SK-N-SH treated with all-trans-retinoic acid at 6 μM for 48 hours (cell line): ENCODE data around the gene NRXN3.

Experiments used
- ATAC-seq: fragments of 200-7000 bp; cut with Tn5 transposase; 3 replicates; pipeline ENCODE4 v1.9.1; 2020; ENCODE audit warnings: mild to moderate bottlenecking, moderate library complexity
- BACH2 ChIP-seq: fragments of 250-450 bp; sonication (Bioruptor Pico); IDR thresholded peaks from 2 replicates; pipeline ENCODE4 v1.9.0; 2021; ENCODE audit warnings: mild to moderate bottlenecking, borderline replicate concordance
- ESRRG ChIP-seq: fragments of 250-450 bp; sonication (Bioruptor Pico); IDR thresholded peaks from 2 replicates; pipeline ENCODE4 v1.6.1; 2021; ENCODE audit warnings: mild to moderate bottlenecking
- GLIS3 ChIP-seq: fragments of 250-450 bp; sonication (Bioruptor Pico); IDR thresholded peaks from 2 replicates; pipeline ENCODE4 v1.5.0; 2020; ENCODE audit warnings: mild to moderate bottlenecking, moderate library complexity
- ISL1 ChIP-seq: fragments of 250-450 bp; sonication (Bioruptor Pico); IDR thresholded peaks from 2 replicates; pipeline ENCODE4 v2.1.2; 2022; ENCODE audit warnings: mild to moderate bottlenecking, moderate library complexity
- OSR1 ChIP-seq: fragments of 250-450 bp; sonication (Bioruptor Pico); IDR thresholded peaks from 2 replicates; pipeline ENCODE4 v1.8.0; 2022; ENCODE audit warnings: moderate library complexity, mild to moderate bottlenecking, inconsistent platforms
- PPARA ChIP-seq: fragments of 250-450 bp; sonication (Bioruptor Pico); IDR thresholded peaks from 2 replicates; pipeline ENCODE4 v1.5.0; 2020; ENCODE audit warnings: mild to moderate bottlenecking, borderline replicate concordance
- RARB ChIP-seq: fragments of 250-450 bp; sonication (Bioruptor Pico); IDR thresholded peaks from 2 replicates; pipeline ENCODE4 v1.8.0; 2021; ENCODE audit warnings: mild to moderate bottlenecking, moderate library complexity
- SNAI2 ChIP-seq: fragments of 250-450 bp; sonication (Bioruptor Pico); IDR thresholded peaks from 2 replicates; pipeline ENCODE4 v1.5.0; 2020; ENCODE audit warnings: mild to moderate bottlenecking, moderate library complexity
- TOX ChIP-seq: fragments of 250-450 bp; sonication (Bioruptor Pico); IDR thresholded peaks from 2 replicates; pipeline ENCODE4 v1.8.0; 2021; ENCODE audit warnings: mild to moderate bottlenecking, moderate library complexity, borderline replicate concordance
- ZC3H10 ChIP-seq: fragments of 250-450 bp; sonication (Bioruptor Pico); IDR thresholded peaks from 2 replicates; pipeline ENCODE4 v1.5.1; 2021; ENCODE audit warnings: mild to moderate bottlenecking, moderate library complexity
- ZFP3 ChIP-seq: fragments of 250-450 bp; sonication (Bioruptor Pico); IDR thresholded peaks from 2 replicates; pipeline ENCODE4 v1.5.0; 2020; ENCODE audit warnings: mild to moderate bottlenecking, moderate library complexity
- ZFP30 ChIP-seq: fragments of 450-650 bp; formaldehyde crosslinking; IDR thresholded peaks from 2 replicates; pipeline ENCODE4 v1.5.0; 2022; ENCODE audit warnings: mild to moderate bottlenecking, moderate library complexity
- ZNF565 ChIP-seq: fragments of 450-650 bp; formaldehyde crosslinking; conservative IDR thresholded peaks from 2 replicates; pipeline ENCODE4 v1.5.0; 2020; ENCODE audit warnings: low read depth, mild to moderate bottlenecking, moderate library complexity
- ZNF70 ChIP-seq: fragments of 450-650 bp; formaldehyde crosslinking; IDR thresholded peaks from 2 replicates; pipeline ENCODE4 v1.5.0; 2020; ENCODE audit warnings: mild to moderate bottlenecking, moderate library complexity
- TF ChIP-seq, protein P1 (sequence below): fragments of 250-450 bp; sonication (Bioruptor Pico); IDR thresholded peaks from 2 replicates; pipeline ENCODE4 v1.8.0; 2021; ENCODE audit warnings: low read depth, mild to moderate bottlenecking, moderate library complexity, borderline replicate concordance
- TF ChIP-seq, protein P2 (sequence below): fragments of 250-450 bp; sonication (Bioruptor Pico); IDR thresholded peaks from 2 replicates; pipeline ENCODE4 v1.5.0; 2020; ENCODE audit warnings: mild to moderate bottlenecking, moderate library complexity
- TF ChIP-seq, protein P3 (sequence below): fragments of 250-450 bp; sonication (Bioruptor Pico); IDR thresholded peaks from 2 replicates; pipeline ENCODE4 v1.5.1; 2020; ENCODE audit warnings: low read depth, mild to moderate bottlenecking, moderate library complexity
- TF ChIP-seq, protein P4 (sequence below): fragments of 250-450 bp; sonication (Bioruptor Pico); IDR thresholded peaks from 2 replicates; pipeline ENCODE4 v1.8.0; 2020; ENCODE audit warnings: mild to moderate bottlenecking, moderate library complexity, borderline replicate concordance
- TF ChIP-seq, protein P5 (sequence below): fragments of 250-450 bp; sonication (Bioruptor Pico); IDR thresholded peaks from 2 replicates; pipeline ENCODE4 v1.5.1; 2021; ENCODE audit warnings: mild to moderate bottlenecking, moderate library complexity

NRXN3 gene

DNA sequence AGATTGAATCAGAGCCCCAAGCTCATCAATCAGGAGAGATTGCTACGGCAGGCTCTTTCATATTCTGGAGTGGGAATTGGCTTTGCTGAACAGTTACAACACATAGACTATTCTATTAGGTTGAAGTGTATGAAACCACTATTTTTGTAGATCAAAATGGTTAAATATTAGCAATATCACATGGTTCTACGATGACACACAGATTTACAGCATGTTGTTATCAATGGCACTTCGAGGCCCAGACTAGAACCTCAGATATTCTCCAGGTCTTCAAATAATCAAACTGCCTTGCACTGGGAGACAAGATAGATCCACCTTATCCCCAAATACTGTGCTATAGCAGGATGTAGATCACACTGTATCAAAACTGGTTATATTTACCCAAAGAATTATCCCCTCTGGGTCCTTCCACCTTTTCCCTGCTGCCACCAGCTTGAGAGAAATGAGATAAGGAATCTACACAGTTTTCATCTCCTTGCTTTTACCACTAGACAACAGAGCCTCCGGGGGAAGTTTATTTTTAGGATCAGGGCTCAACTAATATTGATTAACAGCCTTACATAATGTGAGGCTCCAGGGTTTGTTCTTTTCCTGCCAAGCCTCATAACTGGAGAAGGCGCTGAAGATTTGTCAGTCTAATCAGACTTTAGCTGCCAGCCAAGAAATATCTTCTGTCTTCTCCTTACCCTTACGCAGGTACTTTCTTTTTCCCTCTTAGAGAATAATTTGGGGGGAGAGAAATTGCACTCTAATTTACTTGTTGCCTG lies 1534.1 kb downstream of the NRXN3 start:
- TF ChIP-seq, protein P1, sequence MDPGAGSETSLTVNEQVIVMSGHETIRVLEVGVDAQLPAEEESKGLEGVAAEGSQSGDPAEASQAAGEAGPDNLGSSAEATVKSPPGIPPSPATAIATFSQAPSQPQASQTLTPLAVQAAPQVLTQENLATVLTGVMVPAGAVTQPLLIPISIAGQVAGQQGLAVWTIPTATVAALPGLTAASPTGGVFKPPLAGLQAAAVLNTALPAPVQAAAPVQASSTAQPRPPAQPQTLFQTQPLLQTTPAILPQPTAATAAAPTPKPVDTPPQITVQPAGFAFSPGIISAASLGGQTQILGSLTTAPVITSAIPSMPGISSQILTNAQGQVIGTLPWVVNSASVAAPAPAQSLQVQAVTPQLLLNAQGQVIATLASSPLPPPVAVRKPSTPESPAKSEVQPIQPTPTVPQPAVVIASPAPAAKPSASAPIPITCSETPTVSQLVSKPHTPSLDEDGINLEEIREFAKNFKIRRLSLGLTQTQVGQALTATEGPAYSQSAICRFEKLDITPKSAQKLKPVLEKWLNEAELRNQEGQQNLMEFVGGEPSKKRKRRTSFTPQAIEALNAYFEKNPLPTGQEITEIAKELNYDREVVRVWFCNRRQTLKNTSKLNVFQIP (CRISPR knock-in tag) = no peak
- no peak for TF ChIP-seq ZFP30 (CRISPR knock-in tag)
- no peak for TF ChIP-seq GLIS3 (CRISPR knock-in tag)
- TF ChIP-seq PPARA (CRISPR knock-in tag) = no peak
- no peak for TF ChIP-seq SNAI2 (CRISPR knock-in tag)
- no peak for TF ChIP-seq ZNF565
- TF ChIP-seq TOX = no peak
- no peak for TF ChIP-seq ZNF70 (CRISPR knock-in tag)
- TF ChIP-seq ISL1 (CRISPR knock-in tag) = no peak
- TF ChIP-seq, protein P2, sequence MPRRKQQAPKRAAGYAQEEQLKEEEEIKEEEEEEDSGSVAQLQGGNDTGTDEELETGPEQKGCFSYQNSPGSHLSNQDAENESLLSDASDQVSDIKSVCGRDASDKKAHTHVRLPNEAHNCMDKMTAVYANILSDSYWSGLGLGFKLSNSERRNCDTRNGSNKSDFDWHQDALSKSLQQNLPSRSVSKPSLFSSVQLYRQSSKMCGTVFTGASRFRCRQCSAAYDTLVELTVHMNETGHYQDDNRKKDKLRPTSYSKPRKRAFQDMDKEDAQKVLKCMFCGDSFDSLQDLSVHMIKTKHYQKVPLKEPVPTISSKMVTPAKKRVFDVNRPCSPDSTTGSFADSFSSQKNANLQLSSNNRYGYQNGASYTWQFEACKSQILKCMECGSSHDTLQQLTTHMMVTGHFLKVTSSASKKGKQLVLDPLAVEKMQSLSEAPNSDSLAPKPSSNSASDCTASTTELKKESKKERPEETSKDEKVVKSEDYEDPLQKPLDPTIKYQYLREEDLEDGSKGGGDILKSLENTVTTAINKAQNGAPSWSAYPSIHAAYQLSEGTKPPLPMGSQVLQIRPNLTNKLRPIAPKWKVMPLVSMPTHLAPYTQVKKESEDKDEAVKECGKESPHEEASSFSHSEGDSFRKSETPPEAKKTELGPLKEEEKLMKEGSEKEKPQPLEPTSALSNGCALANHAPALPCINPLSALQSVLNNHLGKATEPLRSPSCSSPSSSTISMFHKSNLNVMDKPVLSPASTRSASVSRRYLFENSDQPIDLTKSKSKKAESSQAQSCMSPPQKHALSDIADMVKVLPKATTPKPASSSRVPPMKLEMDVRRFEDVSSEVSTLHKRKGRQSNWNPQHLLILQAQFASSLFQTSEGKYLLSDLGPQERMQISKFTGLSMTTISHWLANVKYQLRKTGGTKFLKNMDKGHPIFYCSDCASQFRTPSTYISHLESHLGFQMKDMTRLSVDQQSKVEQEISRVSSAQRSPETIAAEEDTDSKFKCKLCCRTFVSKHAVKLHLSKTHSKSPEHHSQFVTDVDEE (CRISPR knock-in tag) = no peak
- no peak for TF ChIP-seq OSR1
- TF ChIP-seq, protein P3, sequence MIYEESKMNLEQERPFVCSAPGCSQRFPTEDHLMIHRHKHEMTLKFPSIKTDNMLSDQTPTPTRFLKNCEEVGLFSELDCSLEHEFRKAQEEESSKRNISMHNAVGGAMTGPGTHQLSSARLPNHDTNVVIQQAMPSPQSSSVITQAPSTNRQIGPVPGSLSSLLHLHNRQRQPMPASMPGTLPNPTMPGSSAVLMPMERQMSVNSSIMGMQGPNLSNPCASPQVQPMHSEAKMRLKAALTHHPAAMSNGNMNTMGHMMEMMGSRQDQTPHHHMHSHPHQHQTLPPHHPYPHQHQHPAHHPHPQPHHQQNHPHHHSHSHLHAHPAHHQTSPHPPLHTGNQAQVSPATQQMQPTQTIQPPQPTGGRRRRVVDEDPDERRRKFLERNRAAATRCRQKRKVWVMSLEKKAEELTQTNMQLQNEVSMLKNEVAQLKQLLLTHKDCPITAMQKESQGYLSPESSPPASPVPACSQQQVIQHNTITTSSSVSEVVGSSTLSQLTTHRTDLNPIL = no peak
- TF ChIP-seq ESRRG (CRISPR knock-in tag) = no peak
- no peak for TF ChIP-seq ZC3H10
- TF ChIP-seq, all 23 proteins: peak for 0
- ATAC-seq = no peak

DNA sequence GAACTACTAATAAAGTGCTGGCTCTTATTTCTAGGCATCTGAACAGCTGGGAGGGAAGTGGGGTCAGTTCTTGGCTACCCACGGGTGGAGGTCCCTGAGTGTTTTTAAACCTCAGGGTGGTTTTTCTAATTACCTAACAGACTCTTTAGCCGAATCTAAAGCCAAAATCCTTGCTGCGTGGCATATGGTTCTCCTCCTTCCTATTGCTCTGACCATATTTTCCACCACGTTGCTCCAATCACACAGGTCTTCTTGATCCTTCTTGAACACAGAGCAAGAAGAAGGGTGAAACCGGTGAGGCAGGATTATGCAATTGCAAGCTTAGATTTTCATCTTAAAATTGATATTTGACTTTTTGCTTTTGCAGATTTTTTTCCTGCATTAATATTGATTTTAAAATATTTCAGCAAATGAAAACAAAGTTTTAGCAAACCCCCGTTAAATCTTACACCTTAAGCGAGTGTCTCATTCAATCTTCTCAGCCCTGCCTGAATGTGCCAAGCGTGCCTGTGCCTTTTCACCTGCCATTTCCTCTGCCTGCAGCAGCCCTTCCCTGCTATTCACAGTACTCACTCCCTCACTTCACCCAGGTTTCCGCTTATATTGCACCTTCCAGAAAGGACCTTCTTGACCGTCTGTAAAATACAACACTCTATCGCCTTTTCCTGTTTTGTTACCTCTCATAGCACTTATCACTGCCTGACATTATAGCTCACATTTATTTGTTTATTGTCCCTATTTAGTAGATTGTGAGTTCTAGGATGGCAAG lies 1535.1 kb downstream of the NRXN3 start:
- ATAC-seq = no peak
- TF ChIP-seq ZC3H10 (no peak), SNAI2 (CRISPR knock-in tag) (no peak), ZFP30 (CRISPR knock-in tag) (no peak), ZFP3 (CRISPR knock-in tag) (no peak), ZNF70 (CRISPR knock-in tag) (no peak), BACH2 (CRISPR knock-in tag) (no peak), ZNF565 (no peak), PPARA (CRISPR knock-in tag) (no peak), RARB (CRISPR knock-in tag) (no peak)
- TF ChIP-seq, protein P4, sequence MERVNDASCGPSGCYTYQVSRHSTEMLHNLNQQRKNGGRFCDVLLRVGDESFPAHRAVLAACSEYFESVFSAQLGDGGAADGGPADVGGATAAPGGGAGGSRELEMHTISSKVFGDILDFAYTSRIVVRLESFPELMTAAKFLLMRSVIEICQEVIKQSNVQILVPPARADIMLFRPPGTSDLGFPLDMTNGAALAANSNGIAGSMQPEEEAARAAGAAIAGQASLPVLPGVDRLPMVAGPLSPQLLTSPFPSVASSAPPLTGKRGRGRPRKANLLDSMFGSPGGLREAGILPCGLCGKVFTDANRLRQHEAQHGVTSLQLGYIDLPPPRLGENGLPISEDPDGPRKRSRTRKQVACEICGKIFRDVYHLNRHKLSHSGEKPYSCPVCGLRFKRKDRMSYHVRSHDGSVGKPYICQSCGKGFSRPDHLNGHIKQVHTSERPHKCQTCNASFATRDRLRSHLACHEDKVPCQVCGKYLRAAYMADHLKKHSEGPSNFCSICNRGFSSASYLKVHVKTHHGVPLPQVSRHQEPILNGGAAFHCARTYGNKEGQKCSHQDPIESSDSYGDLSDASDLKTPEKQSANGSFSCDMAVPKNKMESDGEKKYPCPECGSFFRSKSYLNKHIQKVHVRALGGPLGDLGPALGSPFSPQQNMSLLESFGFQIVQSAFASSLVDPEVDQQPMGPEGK = no peak
- TF ChIP-seq, protein P1 (CRISPR knock-in tag) = no peak
- TF ChIP-seq, protein P2 (CRISPR knock-in tag) = no peak
- TF ChIP-seq, protein P5, sequence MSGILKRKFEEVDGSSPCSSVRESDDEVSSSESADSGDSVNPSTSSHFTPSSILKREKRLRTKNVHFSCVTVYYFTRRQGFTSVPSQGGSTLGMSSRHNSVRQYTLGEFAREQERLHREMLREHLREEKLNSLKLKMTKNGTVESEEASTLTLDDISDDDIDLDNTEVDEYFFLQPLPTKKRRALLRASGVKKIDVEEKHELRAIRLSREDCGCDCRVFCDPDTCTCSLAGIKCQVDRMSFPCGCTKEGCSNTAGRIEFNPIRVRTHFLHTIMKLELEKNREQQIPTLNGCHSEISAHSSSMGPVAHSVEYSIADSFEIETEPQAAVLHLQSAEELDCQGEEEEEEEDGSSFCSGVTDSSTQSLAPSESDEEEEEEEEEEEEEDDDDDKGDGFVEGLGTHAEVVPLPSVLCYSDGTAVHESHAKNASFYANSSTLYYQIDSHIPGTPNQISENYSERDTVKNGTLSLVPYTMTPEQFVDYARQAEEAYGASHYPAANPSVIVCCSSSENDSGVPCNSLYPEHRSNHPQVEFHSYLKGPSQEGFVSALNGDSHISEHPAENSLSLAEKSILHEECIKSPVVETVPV = no peak
- TF ChIP-seq, all 23 proteins: peak for 0
